HG02973 (cell line): Measurements from ENCODE around the gene WDR38.

ENCODE experiments used
- ATAC-seq: cut with Tn5 transposase; IDR thresholded peaks from one replicate; pipeline ENCODE4 v1.9.1; 2021; ENCODE audit warnings: moderate library complexity; ENCODE audit not compliant: unreplicated experiment

Gene WDR38

GRCh38 chr9:124857533-124858162 is 4.4 kb downstream of the WDR38 start:
- no peak for ATAC-seq

- ATAC-seq: no peak
Observed at GRCh38 chr9:124858330-124859046, 5.2 kb downstream of the WDR38 start.

GRCh38 chr9:124859803-124860581 is 6.7 kb downstream of the WDR38 start:
- no peak for ATAC-seq

- no peak for ATAC-seq
Observed at GRCh38 chr9:124860582-124861341, 7.5 kb downstream of the WDR38 start.

- ATAC-seq: peak; percentile 85
Observed at GRCh38 chr9:124861342-124862229, 8.3 kb downstream of the WDR38 start, which contains the start of the genes ARPC5L and RPL35. Gene ARPC5L (plus strand): TSS chr9:124862130. CDS start chr9:124869291, 7,161 bp downstream. Gene RPL35 (minus strand): TSS chr9:124861957. CDS start chr9:124861912, 45 bp downstream.

- no peak for ATAC-seq
Observed at GRCh38 chr9:124863371-124863871, 10.2 kb downstream of the WDR38 start.

GRCh38 chr9:124868511-124869465 is 15.5 kb downstream of the WDR38 start:
- peak; percentile 54 for ATAC-seq

GRCh38 chr9:124869466-124869985 is 16.3 kb downstream of the WDR38 start:
- ATAC-seq: peak; percentile 4

GRCh38 chr9:124869986-124870560 is 16.8 kb downstream of the WDR38 start:
- peak; percentile 36 for ATAC-seq

GRCh38 chr9:124870723-124871122 is 17.5 kb downstream of the WDR38 start:
- no peak for ATAC-seq

- no peak for ATAC-seq
Observed at GRCh38 chr9:124871156-124871561, 17.9 kb downstream of the WDR38 start.

GRCh38 chr9:124873664-124874063 is 20.4 kb downstream of the WDR38 start:
- no peak for ATAC-seq

GRCh38 chr9:124875501-124875900 is 22.2 kb downstream of the WDR38 start:
- no peak for ATAC-seq

GRCh38 chr9:124877021-124877782 is 23.9 kb downstream of the WDR38 start:
- ATAC-seq: no peak

- no peak for ATAC-seq
Observed at GRCh38 chr9:124878021-124878420, 24.8 kb downstream of the WDR38 start.

GRCh38 chr9:124878518-124878917 is 25.3 kb downstream of the WDR38 start:
- no peak for ATAC-seq

GRCh38 chr9:124879226-124879625 is 26.0 kb downstream of the WDR38 start:
- ATAC-seq: no peak
